H1 (cell line): Measurements from ENCODE around the gene INPP5A. TPM values are rescaled to one million over a fixed set of nuclear protein-coding genes. Genes with fewer than 3 reads are reported as not detected.

Source experiments
- CTCF ChIA-PET: fragments of 300-600 bp; sonication (Branson Sonifier 250); formaldehyde crosslinking; loops from one replicate; lab custom pipeline; 2021; ENCODE audit not compliant: partially characterized antibody; lab: Charles Lee
- POLR2A ChIA-PET: fragments of 300-600 bp; sonication (Branson Sonifier 250); formaldehyde crosslinking; loops from one replicate; lab custom pipeline; 2021; ENCODE audit warnings: inconsistent platforms; ENCODE audit not compliant: partially characterized antibody; lab: Charles Lee
- DNase-seq, 2 experiments: peaks; one replicate each; pipeline versions ENCODE4 v3.0.0 to v3.0.0-alpha.2; 2010 to 2022; ENCODE audit warnings: low spot score in 2 of 2, low read depth in 1 of 2, mixed read lengths in 1 of 2
- FAIRE-seq: peaks from 2 replicates; lab custom pipeline; 2011; peaks lifted over from hg19 to GRCh38; lab: Jason Lieb, UNC
- H2AFZ ChIP-seq: 2 replicates; pipeline ENCODE4 v1.8.1; 2012; ENCODE audit warnings: low read length, inconsistent platforms
- H2AK5ac ChIP-seq: 2 replicates; pipeline ENCODE4 v1.6.1; 2013; ENCODE audit warnings: low read depth, low read length
- H2BK120ac ChIP-seq: replicated peaks from 2 replicates; pipeline ENCODE3; 2013; ENCODE audit warnings: low read depth, low read length, inconsistent platforms
- H2BK12ac ChIP-seq: 2 replicates; pipeline ENCODE4 v1.6.1; 2013; ENCODE audit warnings: low read depth, low read length
- H2BK15ac ChIP-seq: 2 replicates; pipeline ENCODE4 v1.6.1; 2013; ENCODE audit warnings: low read length
- H2BK20ac ChIP-seq: 2 replicates; pipeline ENCODE4 v1.6.1; 2013; ENCODE audit warnings: low read length
- H2BK5ac ChIP-seq: 2 replicates; pipeline ENCODE4 v1.6.1; 2013; ENCODE audit warnings: low read depth, low read length
- H3K14ac ChIP-seq: 2 replicates; pipeline ENCODE4 v1.6.1; 2013; ENCODE audit warnings: inconsistent platforms; ENCODE audit not compliant: insufficient read length
- H3K18ac ChIP-seq: 2 replicates; pipeline ENCODE4 v1.6.1; 2013; ENCODE audit warnings: low read length; ENCODE audit errors: extremely low read depth
- H3K23ac ChIP-seq: 2 replicates; pipeline ENCODE4 v1.6.1; 2013; ENCODE audit warnings: inconsistent platforms; ENCODE audit not compliant: insufficient read length
- H3K23me2 ChIP-seq: 2 replicates; pipeline ENCODE4 v1.6.1; 2013; ENCODE audit warnings: low read depth, low read length
- H3K27ac ChIP-seq: 2 replicates; pipeline ENCODE4 v1.6.1; 2011; ENCODE audit warnings: low read depth, low read length, inconsistent platforms
- H3K27me3 ChIP-seq, 4 experiments: replicated peaks in 1 of 4; 1 replicate in 1 of 4; 2 replicates in 3 of 4; pipeline versions ENCODE4 v1.6.1 to v1.8.1; 2011 to 2013; ENCODE audit warnings: low read length in 3 of 4, mild to moderate bottlenecking in 3 of 4, inconsistent platforms in 2 of 4, mixed read lengths in 2 of 4, moderate library complexity in 1 of 4; ENCODE audit not compliant: control insufficient read depth in 3 of 4, insufficient read depth in 3 of 4; ENCODE audit errors: extremely low read depth in 1 of 4
- H3K36me3 ChIP-seq, 4 experiments: 2 replicates each; pipeline versions ENCODE4 v1.6.1 to v1.8.1; 2011 to 2013; ENCODE audit warnings: mild to moderate bottlenecking in 4 of 4, low read length in 3 of 4, moderate library complexity in 2 of 4, control low read depth in 1 of 4, inconsistent platforms in 1 of 4; ENCODE audit not compliant: insufficient read depth in 4 of 4, control insufficient read depth in 2 of 4
- H3K4ac ChIP-seq: replicated peaks from 2 replicates; pipeline ENCODE3; 2013; ENCODE audit warnings: low read length, low read depth, mixed read lengths, inconsistent platforms; ENCODE audit not compliant: insufficient read length
- H3K4me1 ChIP-seq, 4 experiments: replicated peaks in 1 of 4; 1 replicate in 1 of 4; 2 replicates in 3 of 4; pipeline versions ENCODE4 v1.6.1 to v1.8.1; 2011 to 2013; ENCODE audit warnings: low read length in 3 of 4, inconsistent platforms in 2 of 4, mixed read lengths in 1 of 4; ENCODE audit not compliant: insufficient read depth in 4 of 4, control insufficient read depth in 3 of 4
- H3K4me2 ChIP-seq, 2 experiments: 2 replicates each; pipeline versions ENCODE4 v1.6.1 to v1.8.1; 2011 to 2013; ENCODE audit warnings: low read depth in 2 of 2, low read length in 2 of 2, control low read depth in 1 of 2, inconsistent platforms in 1 of 2, mild to moderate bottlenecking in 1 of 2; ENCODE audit not compliant: insufficient read depth in 1 of 2
- H3K4me3 ChIP-seq, 4 experiments: fragments of 200-600, 300-600 bp in 1 of 4; sonication (generic), shearing (Covaris generic), sonication (Bioruptor Twin) in 1 of 4; 2 replicates each; pipeline versions ENCODE4 v1.5.1 to v1.8.1; 2011 to 2016; ENCODE audit warnings: low read length in 4 of 4, low read depth in 3 of 4, control low read depth in 2 of 4, inconsistent platforms in 2 of 4, mild to moderate bottlenecking in 2 of 4, mixed read lengths in 1 of 4, moderate library complexity in 1 of 4; ENCODE audit not compliant: insufficient read depth in 2 of 4; ENCODE audit errors: extremely low read depth in 1 of 4
- H3K56ac ChIP-seq: replicated peaks from 2 replicates; pipeline ENCODE3; 2013; ENCODE audit warnings: low read depth, mild to moderate bottlenecking, mixed read lengths, low read length, inconsistent platforms; ENCODE audit not compliant: insufficient read length
- H3K79me1 ChIP-seq: 2 replicates; pipeline ENCODE4 v1.6.1; 2013; ENCODE audit warnings: low read depth, low read length, control low read depth
- H3K79me2 ChIP-seq, 2 experiments: 2 replicates each; pipeline versions ENCODE4 v1.6.1 to v1.8.1; 2012 to 2013; ENCODE audit warnings: low read length in 2 of 2, mild to moderate bottlenecking in 2 of 2, inconsistent platforms in 1 of 2; ENCODE audit not compliant: insufficient read depth in 2 of 2, control insufficient read depth in 1 of 2
- H3K9ac ChIP-seq, 4 experiments: replicated peaks in 1 of 4; 1 replicate in 1 of 4; 2 replicates in 3 of 4; pipeline versions ENCODE4 v1.6.1 to v1.8.1; 2011 to 2013; ENCODE audit warnings: low read depth in 3 of 4, low read length in 3 of 4, control low read depth in 2 of 4, mild to moderate bottlenecking in 2 of 4, moderate library complexity in 2 of 4, inconsistent platforms in 1 of 4; ENCODE audit errors: extremely low read depth in 1 of 4
- H3K9me3 ChIP-seq, 2 experiments: 2 replicates each; pipeline versions ENCODE4 v1.6.1 to v1.8.1; 2012 to 2013; ENCODE audit warnings: mild to moderate bottlenecking in 2 of 2, moderate library complexity in 2 of 2, control low read depth in 1 of 2, inconsistent platforms in 1 of 2, low read depth in 1 of 2, low read length in 1 of 2, mixed read lengths in 1 of 2; ENCODE audit not compliant: insufficient read depth in 2 of 2
- H4K20me1 ChIP-seq, 2 experiments: replicated peaks in 1 of 2; 2 replicates each; pipeline versions ENCODE3 to v1.8.1; 2011 to 2013; ENCODE audit warnings: inconsistent platforms in 2 of 2, low read length in 2 of 2, mild to moderate bottlenecking in 1 of 2; ENCODE audit not compliant: insufficient read depth in 2 of 2, control insufficient read depth in 1 of 2
- H4K5ac ChIP-seq: 2 replicates; pipeline ENCODE4 v1.6.1; 2013; ENCODE audit warnings: low read length, low read depth, mixed read lengths, inconsistent platforms; ENCODE audit not compliant: insufficient read length
- H4K8ac ChIP-seq: 2 replicates; pipeline ENCODE4 v1.8.0; 2013; ENCODE audit warnings: mild to moderate bottlenecking, moderate library complexity, low read length, inconsistent platforms; ENCODE audit not compliant: insufficient read depth; ENCODE audit errors: extremely low read depth
- H4K91ac ChIP-seq: replicated peaks from 2 replicates; pipeline ENCODE3; 2013; ENCODE audit warnings: low read length, mixed read lengths, inconsistent platforms; ENCODE audit not compliant: insufficient read length
- CHD1 ChIP-seq: IDR thresholded peaks from 2 replicates; pipeline ENCODE4 v1.6.1; 2012; ENCODE audit warnings: low read depth, low read length, improper control_type of control experiment
- CTBP2 ChIP-seq: IDR thresholded peaks from 2 replicates; pipeline ENCODE4 v1.7.0; 2011; ENCODE audit warnings: borderline replicate concordance, mild to moderate bottlenecking, moderate library complexity, mixed read lengths, low read length; ENCODE audit not compliant: insufficient read depth, insufficient read length
- RFX5 ChIP-seq: IDR thresholded peaks from 2 replicates; pipeline ENCODE4 v1.6.1; 2011; ENCODE audit warnings: low read depth, low read length, improper control_type of control experiment, borderline replicate concordance
- SIRT6 ChIP-seq: IDR thresholded peaks from one replicate; pipeline ENCODE4 v1.7.1; 2012; ENCODE audit warnings: low read length, inconsistent platforms
- SP2 ChIP-seq: IDR thresholded peaks from 2 replicates; pipeline ENCODE4 v1.6.1; 2012; ENCODE audit warnings: mild to moderate bottlenecking, low read length, inconsistent platforms
- SP4 ChIP-seq: IDR thresholded peaks from 2 replicates; pipeline ENCODE4 v1.6.1; 2012; ENCODE audit warnings: low read length, inconsistent platforms
- ZNF274 ChIP-seq: IDR thresholded peaks from 2 replicates; pipeline ENCODE4 v1.7.0; 2012; ENCODE audit warnings: low read length, borderline replicate concordance; ENCODE audit errors: extremely low read depth
- WGBS, 2 experiments: shearing (Covaris generic) in 1 of 2; methylation state at CpG; one replicate each; pipeline versions ENCODE4 v1.1.6 to v1.1.7; 2013 to 2015; ENCODE audit warnings: low lambda C conversion rate in 2 of 2, mixed read lengths in 2 of 2, inconsistent platforms in 1 of 2, low coverage in 1 of 2, missing lambda C conversion rate in 1 of 2; ENCODE audit not compliant: insufficient replicate concordance in 2 of 2, insufficient coverage in 1 of 2, insufficient read length in 1 of 2; ENCODE audit errors: extremely low coverage in 1 of 2, missing lambda C conversion rate in 1 of 2; 5-methylcytosine and 5-hydroxymethylcytosine counted together
- polyA plus RNA-seq, 7 experiments: library from polyadenylated mRNA; depleted of rRNA in 3 of 7; stranded (reverse) in 5 of 7; unstranded in 2 of 7; fragments of >200 nt in 5 of 7; fragments of 200-250 nt in 2 of 7; gene quantifications; 1 replicate in 5 of 7; 2 replicates in 1 of 7; 4 replicates in 1 of 7; pipeline versions ENCODE4 v1.2.1 to v1.2.3, GENCODE V29; 2011 to 2013; ENCODE audit warnings: missing spikeins in 2 of 7, mixed read lengths in 2 of 7
- total RNA-seq: library from RNA; stranded (reverse); fragmentation: NEBNext Ultra II Directional; extraction: Animal tissue kit (Norgen Biotek cat#: 25700); gene quantifications from 2 replicates; pipeline ENCODE4 v1.2.1, GENCODE V29; 2021

Gene INPP5A
- total and polyA plus RNA-seq, 2 of the 8 experiments (the other 6 are each of a cell fraction or from before 2014, with no cell fraction given): 19.7 to 27.5 TPM

GRCh38 chr10:132685921-132686680, 148.5 kb downstream of the INPP5A start:
- Histone ChIP-seq H3K56ac (no peak overlapping the region), H3K9me3 (no peaks in the 10 kb centered on the region), H3K79me1 (peaks cover 6% of the 10 kb centered on the region), H3K23ac (no peak overlapping the region), H3K23me2 (no peaks in the 10 kb centered on the region), H2BK12ac (no peak overlapping the region), H3K14ac (no peak overlapping the region), H4K20me1 (peaks cover 0 to 11% of the 10 kb centered on the region in 2 experiments), H4K5ac (no peak overlapping the region), H3K9ac (no peak overlapping the region), H3K18ac (no peak overlapping the region), H2BK20ac (no peak overlapping the region), H2BK120ac (no peak overlapping the region), H3K4me1 (no peaks in the 10 kb centered on the region; a peak in 3 of 7 replicates), H4K91ac (no peak overlapping the region), H2BK5ac (no peak overlapping the region), H4K8ac (no peak overlapping the region), H3K4ac (no peak overlapping the region), H3K36me3 (no peaks in the 10 kb centered on the region), H3K4me3 (no peak overlapping the region), H3K27ac (no peak overlapping the region), H2BK15ac (no peak overlapping the region), H2AK5ac (no peak overlapping the region), H3K27me3 (no peaks in the 10 kb centered on the region), H2AFZ (no peak overlapping the region), H3K4me2 (no peak overlapping the region), H3K79me2 (no peaks in the 10 kb centered on the region; a peak in 1 of 4 replicates)
- ChIA-PET CTCF (interaction anchor here (0.9 to 1.5 kb wide), 5 partner anchors 12 to 227 kb away, joined by 3 to 5 read pairs (median 3); no protein-coding TSS in a partner anchor), POLR2A (no interaction called here)
- DNase-seq (no peak), FAIRE-seq (no peak)
- WGBS, 2 experiments: 92% methylated on average over 25 of the region's 25 CpGs; no CpG with 5 or more reads in 1 of the 2 experiments
- TF ChIP-seq ZNF274: no peak
- no peak for TF ChIP-seq RFX5
- TF ChIP-seq SIRT6: no peak
- no peak for TF ChIP-seq SP2
- no peak for TF ChIP-seq SP4
- TF ChIP-seq CTBP2: no peak
- no peak for TF ChIP-seq CHD1
